Right cardiac atrium (tissue), 5 donors: ENCODE data around the gene AFG3L2. TPM values are rescaled to one million over a fixed set of nuclear protein-coding genes. Genes with fewer than 3 reads are reported as not detected.

Experiments used
- ATAC-seq, 2 donors: fragments of 200-7000 bp; cut with Tn5 transposase; one replicate each; pipeline versions ENCODE4 v1.8.0 to v1.9.1; 2020; ENCODE audit warnings: moderate library complexity in 2 of 2, mild to moderate bottlenecking in 1 of 2
- DNase-seq, 3 donors: peaks; one replicate each; pipeline ENCODE4 v3.0.0-alpha.2; 2020
- H3K27ac ChIP-seq: one replicate; pipeline ENCODE4 v1.5.1; 2013; ENCODE audit warnings: mild to moderate bottlenecking, low read length, control low read depth, moderate library complexity
- H3K27me3 ChIP-seq: one replicate; pipeline ENCODE4 v1.6.1; 2013; ENCODE audit not compliant: control insufficient read depth, insufficient read depth
- H3K4me1 ChIP-seq: one replicate; pipeline ENCODE4 v1.6.1; 2013; ENCODE audit warnings: low read length; ENCODE audit not compliant: control insufficient read depth, insufficient read depth
- H3K4me3 ChIP-seq: one replicate; pipeline ENCODE4 v1.5.1; 2013; ENCODE audit warnings: low read length, control low read depth
- H3K9me3 ChIP-seq: one replicate; pipeline ENCODE4 v1.6.1; 2013; ENCODE audit warnings: low read length; ENCODE audit not compliant: control insufficient read depth
- WGBS: extraction: QIAGEN DNeasy Blood & Tissue Kit; methylation state at CpG from one replicate; pipeline ENCODE4 v1.1.7; 2013; 5-methylcytosine and 5-hydroxymethylcytosine counted together
- intact Hi-C, 4 donors: fragments of 100-400 bp; cut with DNase I; formaldehyde crosslinking; loops; one replicate each; pipeline versions ENCODE4 v1.11.0 to v1.14.0; 2022 to 2023
- polyA plus RNA-seq: library from polyadenylated mRNA; stranded (reverse); fragments of 200-250 nt; gene quantifications from one replicate; pipeline ENCODE4 v1.2.3, GENCODE V29; 2013
- total RNA-seq, 4 donors: library from RNA; stranded (reverse); fragmentation: NEBNext Ultra II Directional; extraction: Animal tissue kit (Norgen Biotek cat#: 25700); gene quantifications; one replicate each; pipeline ENCODE4 v1.2.1, GENCODE V29; 2021
- donor health status: healthy with polysubstance abuse.
- donor health status: DM: no; HTN: yes; CAD: no.
- donor health status: DM: no; HTN: no; CAD: no.
- donor health status: DM: no; HTN: yes; CAD: no; lungs with severe emphysema.
- donor health status: DM: yes; HTN: yes; CAD: no.

The AFG3L2 gene
- total and polyA plus RNA-seq, 5 donors: 53.3 to 88.4 (median 75.9) TPM

DNA sequence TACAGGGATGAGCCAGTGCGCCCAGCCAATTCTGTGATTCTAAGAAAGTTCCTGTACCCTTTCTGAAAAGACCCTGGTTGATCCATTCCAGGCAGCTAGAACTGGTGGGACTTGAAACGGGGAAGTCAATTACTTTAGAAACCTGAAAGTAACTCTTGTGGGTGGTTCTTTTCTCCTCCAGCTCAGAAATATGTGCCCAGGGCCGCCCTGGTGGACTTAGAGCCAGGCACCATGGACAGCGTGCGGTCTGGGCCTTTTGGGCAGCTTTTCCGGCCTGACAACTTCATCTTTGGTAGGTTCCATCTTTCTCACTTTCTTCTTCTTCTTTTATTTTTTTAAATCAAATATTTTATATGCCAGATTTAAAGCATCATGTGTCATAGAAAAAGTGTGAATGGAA is 66.3 kb downstream of the AFG3L2 start:
- WGBS: 96% methylated on average over 6 of the region's 6 CpGs
- no peaks in the 10 kb centered on the region for H3K27me3 ChIP-seq
- no peaks in the 10 kb centered on the region for H3K9me3 ChIP-seq
- ATAC-seq (no peak), DNase-seq (no peak)
- no peak overlapping the region for H3K4me3 ChIP-seq
- peaks cover 4% of the 10 kb centered on the region for H3K4me1 ChIP-seq
- peak overlapping the region; percentile 3 for H3K27ac ChIP-seq
- intact Hi-C loops: loop anchor here in 1 of 4 donors (10.0 kb wide), 1 partner anchor 64 kb away; the partner anchor contains the start of gene AFG3L2

DNA sequence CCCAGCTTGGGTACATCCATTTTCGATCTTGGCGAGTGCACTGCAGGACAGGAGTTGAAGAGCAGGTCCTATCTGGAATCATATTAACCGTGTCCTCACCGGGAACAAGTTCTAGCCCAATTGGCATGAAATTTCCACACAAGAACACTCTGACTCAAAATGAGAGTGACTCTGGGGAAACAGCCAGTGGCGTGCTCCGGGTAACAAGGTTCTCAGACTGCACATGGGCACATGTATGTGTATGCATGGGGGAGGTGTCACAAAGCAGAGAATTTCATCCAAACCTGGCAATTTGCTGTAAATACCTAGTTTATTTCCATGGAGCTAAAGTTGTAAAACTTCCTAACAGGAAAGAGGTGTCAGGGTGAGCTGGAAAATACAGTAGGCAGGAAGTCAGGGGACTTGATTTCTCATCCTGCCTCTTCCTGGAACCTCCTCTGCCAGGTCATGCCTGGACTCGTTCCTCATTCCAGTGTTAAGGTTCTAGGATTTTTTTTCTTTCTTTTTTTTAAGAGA is 67.3 kb downstream of the AFG3L2 start:
- H3K27me3 ChIP-seq: no peaks in the 10 kb centered on the region
- peaks cover 4% of the 10 kb centered on the region for H3K4me1 ChIP-seq
- no peak for ATAC-seq
- no peak for DNase-seq
- peak overlapping the region; percentile 51 for H3K27ac ChIP-seq
- intact Hi-C loops: loop anchor here in 1 of 4 donors (10.0 kb wide), 1 partner anchor 65 kb away; the partner anchor contains the start of gene AFG3L2
- peak overlapping the region; percentile 82 for H3K4me3 ChIP-seq
- WGBS: 33% methylated on average over 7 of the region's 7 CpGs
- H3K9me3 ChIP-seq: no peaks in the 10 kb centered on the region

DNA sequence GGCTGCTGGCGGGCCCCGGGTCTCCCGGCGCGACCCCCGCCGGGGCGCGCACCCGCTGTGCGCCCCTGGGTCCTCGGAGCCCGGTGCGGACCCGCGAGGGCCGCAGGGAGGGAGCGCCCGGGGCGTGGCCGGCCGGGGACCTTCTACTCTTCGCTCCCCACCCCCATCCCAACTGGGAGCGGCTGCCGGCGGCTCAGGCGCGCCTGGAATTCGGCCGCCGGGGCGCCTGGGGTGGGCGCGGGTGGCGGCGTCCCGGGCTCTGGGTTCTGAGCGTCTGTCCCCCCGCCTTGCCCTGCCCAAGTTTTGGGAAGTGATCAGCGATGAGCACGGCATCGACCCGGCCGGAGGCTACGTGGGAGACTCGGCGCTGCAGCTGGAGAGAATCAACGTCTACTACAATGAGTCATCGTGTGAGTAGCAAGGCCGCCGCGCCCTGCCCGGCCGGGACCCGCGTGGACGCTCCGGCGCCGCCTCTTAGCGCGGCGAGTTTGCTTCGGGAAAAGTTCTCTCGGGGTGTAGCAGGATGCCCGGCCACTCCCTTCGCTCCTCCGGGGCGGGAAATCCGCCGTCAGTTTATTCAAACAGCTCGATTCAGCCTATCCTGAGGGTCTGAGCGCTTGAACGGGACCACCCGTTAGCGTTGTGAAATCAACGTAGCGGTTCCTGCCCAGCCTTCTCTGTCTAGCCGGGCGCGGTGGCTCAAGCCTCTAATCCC is 68.5 kb downstream of the AFG3L2 start:
- no peaks in the 10 kb centered on the region for H3K9me3 ChIP-seq
- peak; percentile 82 to 89 for ATAC-seq
- peaks cover 4% of the 10 kb centered on the region for H3K4me1 ChIP-seq
- intact Hi-C loops: no loop called here
- under 1% methylated on average over 81 of the region's 81 CpGs for WGBS
- no peaks in the 10 kb centered on the region for H3K27me3 ChIP-seq
- H3K27ac ChIP-seq: peak overlapping the region; percentile 97
- peak overlapping the region; percentile 82 for H3K4me3 ChIP-seq
- peak; percentile 94 to 96 (median 95) for DNase-seq

DNA sequence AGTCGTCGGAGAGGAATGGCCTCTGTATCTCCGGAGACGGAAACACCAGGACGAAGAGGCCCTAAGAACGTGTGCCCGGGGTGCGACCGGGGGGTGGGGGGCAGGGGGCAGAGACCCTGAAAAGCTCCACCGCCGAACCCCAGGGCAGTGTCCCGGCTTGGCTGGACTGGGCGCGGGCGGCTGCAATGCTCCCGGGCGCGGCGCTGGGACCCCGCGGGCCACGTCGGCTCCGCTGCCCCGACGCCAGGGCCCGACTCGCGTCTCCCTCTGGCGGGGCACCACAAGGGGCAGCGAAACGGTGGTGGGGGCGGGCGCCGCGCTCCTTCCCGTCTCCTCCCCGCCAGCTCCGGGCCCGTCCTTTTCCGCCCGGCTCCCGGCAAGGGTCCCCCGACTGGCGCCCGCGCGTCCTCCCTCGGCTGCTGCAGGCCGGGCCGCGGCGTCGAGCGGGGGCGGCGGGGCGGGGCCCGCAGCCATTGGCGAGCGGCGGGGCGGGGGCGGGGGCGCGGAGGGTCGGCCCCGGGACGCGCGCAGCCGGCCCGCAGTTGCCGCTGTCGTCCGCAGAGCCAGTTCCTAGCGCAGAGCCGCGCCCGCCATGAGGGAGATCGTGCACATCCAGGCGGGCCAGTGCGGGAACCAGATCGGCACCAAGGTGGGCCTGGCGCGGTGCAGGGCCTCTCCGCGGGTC is 69.2 kb downstream of the AFG3L2 start, which contains the start of gene TUBB6:
Gene TUBB6 (plus strand): TSS at position 541 of the 685 bp plus-strand sequence. CDS start 52 bp downstream, at position 593.
- DNase-seq (peak; percentile 90 to 94 (median 93)), ATAC-seq (peak; percentile 79 to 81)
- Histone ChIP-seq H3K4me3 (peak within 1 kb of the TSS; percentile 82), H3K9me3 (no peaks in the 10 kb centered on the region), H3K27me3 (no peaks in the 10 kb centered on the region), H3K4me1 (peaks cover 4% of the 10 kb centered on the region), H3K27ac (peak within 1 kb of the TSS; percentile 97)
- under 1% methylated on average over 88 of the region's 88 CpGs for WGBS
- intact Hi-C loops: no loop called here

DNA sequence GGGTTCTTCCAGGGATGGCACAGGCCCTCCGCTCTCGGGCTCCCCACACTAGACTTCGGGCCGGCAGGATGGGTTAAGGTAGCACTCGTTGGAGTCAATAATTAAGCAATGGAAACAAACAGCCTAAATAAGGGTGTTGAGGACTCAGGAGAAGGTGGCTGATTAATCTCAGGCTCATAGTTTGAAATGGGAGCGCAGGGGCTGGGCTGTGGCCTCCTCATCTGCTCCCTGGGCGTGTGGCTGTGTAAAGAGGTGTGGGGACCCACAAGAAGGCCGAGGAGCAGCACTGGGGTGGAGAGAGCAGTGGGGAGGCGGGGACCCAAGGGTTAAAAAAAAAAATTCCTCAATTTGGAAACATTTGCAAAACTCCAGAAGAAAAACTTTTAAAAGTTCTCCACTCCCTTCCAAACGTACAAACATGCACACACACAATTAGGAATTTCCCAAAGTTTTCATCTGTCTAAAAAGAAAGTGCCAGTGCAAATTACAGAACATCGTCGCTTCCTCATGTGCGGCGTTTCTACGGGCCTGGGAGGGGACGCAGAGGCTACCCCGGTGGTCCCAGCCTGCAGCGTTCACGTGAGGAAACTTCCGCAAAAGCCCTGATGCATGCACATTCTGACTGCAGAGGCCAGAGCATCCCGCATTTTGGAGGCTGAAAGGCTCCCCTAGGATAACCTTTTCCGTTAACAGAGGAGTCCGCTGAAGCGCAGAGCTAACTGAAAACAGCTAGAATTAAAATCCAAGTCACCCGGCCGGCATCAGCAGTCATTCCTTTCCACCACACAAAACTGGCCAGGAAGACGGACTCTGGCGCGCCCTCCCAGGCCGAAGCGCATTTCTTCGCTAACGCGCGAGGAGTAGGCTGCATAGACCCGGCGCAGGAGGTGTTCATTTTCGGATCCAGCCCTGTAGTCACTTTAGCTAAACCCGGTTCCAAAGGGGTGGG is 70.0 kb downstream of the AFG3L2 start:
- peak overlapping the region; percentile 93 for H3K27ac ChIP-seq
- WGBS: 21% methylated on average over 39 of the region's 39 CpGs
- peak; percentile 72 to 88 (median 84) for DNase-seq
- H3K27me3 ChIP-seq: no peaks in the 10 kb centered on the region
- peak; percentile 52 to 55 for ATAC-seq
- no peaks in the 10 kb centered on the region for H3K9me3 ChIP-seq
- peak overlapping the region; percentile 82 for H3K4me3 ChIP-seq
- H3K4me1 ChIP-seq: peaks cover 4% of the 10 kb centered on the region
- intact Hi-C loops: no loop called here

DNA sequence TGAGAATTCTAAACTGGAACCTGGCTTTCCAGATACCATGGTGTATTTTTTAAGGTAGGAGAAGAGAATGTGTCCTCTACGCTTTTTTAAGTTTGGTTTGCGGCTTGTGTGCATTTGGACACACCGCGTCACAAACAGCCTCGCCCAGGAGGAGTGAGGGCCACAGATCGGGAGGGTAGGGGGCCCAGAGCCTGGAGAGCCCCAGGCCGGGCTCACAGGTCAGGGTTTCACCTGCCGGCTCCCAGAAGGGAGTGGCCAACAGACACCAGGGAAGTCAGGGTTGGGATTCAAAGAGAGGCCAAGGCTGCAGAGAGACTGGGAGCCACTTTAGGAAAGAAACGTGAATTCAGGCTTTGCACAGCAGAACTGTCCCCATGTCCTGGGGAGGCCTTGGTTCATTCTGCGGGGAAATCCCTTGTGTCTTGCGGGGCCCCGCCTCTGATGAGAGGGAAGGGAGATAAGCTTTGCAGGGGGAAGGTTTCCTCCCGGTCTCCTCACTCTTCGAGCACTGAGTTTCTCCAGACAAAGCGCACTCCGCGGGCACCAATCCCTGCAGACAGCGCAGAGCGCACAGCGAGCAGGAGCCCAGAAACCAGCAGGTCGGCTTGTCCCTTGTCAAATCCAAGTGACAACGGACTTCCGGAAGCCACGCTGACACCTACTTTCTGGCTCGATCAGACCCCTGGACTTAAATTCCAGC is 70.9 kb downstream of the AFG3L2 start:
- 65% methylated on average over 25 of the region's 25 CpGs for WGBS
- Histone ChIP-seq H3K27me3 (no peaks in the 10 kb centered on the region), H3K27ac (no peak overlapping the region), H3K9me3 (no peaks in the 10 kb centered on the region), H3K4me3 (no peak overlapping the region), H3K4me1 (peaks cover 4% of the 10 kb centered on the region)
- DNase-seq (no peak), ATAC-seq (no peak)
- intact Hi-C loops: no loop called here

DNA sequence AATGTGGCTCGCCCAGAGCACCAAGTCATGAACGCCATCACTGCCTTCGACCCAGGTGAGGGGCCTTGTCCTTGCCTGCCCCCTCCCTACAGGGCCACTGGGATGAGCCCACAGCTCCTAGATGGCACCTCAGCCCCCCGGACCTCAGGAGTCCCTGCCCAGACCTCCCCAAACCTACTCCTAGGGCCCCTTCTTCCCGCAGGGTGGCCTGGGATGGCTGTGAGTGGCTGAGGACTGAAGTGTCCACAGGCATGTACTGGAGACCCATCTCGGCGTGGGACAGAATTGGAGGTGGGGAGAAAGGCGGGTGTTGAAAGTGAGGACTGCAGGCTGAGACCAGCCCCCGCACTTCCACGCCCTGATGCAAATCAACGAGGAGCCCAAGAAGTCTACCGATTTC is 71.8 kb downstream of the AFG3L2 start:
- Histone ChIP-seq H3K4me3 (no peak overlapping the region), H3K9me3 (no peaks in the 10 kb centered on the region), H3K27me3 (no peaks in the 10 kb centered on the region), H3K4me1 (peaks cover 2% of the 10 kb centered on the region), H3K27ac (no peak overlapping the region)
- ATAC-seq (no peak), DNase-seq (no peak)
- intact Hi-C loops: no loop called here
- WGBS: 91% methylated on average over 12 of the region's 12 CpGs

DNA sequence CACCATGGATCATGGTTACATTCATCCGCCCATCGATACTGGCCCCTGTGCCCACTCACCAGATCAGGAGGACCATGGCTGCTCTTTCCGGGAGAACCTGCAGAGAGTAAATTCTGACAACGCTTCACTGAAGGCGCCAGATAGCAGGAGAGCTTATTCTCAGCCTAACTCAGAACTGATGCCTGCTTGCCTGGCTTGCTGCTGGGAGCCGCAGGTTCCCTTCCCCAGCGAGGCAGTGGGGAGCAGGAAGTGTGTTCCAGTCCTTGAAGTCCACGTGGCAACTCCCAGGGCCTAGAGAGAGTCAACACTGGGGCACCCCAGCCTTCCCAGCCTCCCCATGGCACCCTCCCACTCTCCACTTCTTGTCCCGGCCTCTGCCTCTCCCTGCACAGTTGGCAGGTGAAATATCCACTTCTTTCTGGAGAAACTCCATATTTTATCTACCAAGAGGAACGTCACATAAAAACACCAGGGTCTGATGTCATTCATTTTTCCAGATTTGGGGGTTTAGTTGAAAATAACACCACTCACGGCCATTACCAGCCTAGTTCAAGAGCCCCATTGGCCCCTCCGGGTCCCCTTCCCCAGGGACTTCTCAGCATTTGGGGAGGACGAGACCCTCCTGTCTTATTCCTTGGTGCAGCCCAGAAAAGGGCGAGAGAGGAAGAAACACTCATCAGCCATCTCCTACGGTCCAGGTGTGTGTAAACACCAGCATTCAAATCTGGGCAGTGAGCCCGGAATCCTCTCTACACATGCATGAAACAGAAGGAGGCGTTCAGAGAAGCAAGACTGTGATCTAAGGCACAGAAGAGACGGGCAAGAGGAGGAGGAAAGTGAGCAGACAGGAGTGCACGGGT is 72.4 kb downstream of the AFG3L2 start:
- H3K9me3 ChIP-seq: no peaks in the 10 kb centered on the region
- WGBS: 81% methylated on average over 19 of the region's 19 CpGs
- H3K4me1 ChIP-seq: peaks cover 2% of the 10 kb centered on the region
- H3K27me3 ChIP-seq: no peaks in the 10 kb centered on the region
- no peak for DNase-seq
- H3K27ac ChIP-seq: no peak overlapping the region
- H3K4me3 ChIP-seq: no peak overlapping the region
- intact Hi-C loops: no loop called here
- ATAC-seq: no peak

DNA sequence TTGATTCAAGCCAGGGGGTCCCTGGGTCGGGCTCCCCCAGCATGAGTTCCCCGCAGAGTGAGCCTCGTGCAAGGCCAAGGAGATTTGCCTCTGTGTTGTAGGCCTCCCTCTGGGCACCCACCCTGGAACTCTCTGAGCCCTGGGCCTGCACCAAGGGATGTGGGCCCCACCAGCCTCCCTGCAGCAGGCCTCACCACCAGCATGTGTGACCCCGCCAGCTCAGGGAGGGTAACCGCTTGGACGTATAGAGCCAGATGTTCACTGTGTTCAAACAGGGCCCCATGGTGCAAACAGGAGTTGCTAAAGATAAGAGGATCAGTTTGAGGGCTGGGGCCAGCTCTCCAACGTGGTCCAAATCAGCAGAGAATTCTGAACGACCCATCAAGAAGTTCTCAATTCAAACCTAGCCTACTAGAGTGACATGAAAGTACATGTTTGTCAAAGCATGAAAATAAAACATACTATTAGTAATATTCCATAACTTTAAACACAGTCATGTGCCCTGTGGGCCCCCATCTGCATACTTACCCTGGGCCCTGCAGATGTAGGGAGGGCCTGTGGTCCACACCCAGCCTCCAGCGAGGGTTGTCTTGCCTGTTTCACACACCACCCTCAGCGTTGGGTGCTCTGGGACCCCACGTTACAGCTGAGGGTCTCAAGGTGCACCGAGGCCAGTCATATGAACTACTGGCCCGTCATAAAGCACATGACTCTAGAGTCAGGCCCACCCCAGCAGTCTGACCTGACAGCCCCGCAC is 74.5 kb downstream of the AFG3L2 start:
- intact Hi-C loops: no loop called here
- 86% methylated on average over 14 of the region's 14 CpGs for WGBS
- Histone ChIP-seq H3K27me3 (no peaks in the 10 kb centered on the region), H3K27ac (no peak overlapping the region), H3K4me1 (peaks cover 2% of the 10 kb centered on the region), H3K4me3 (no peak overlapping the region), H3K9me3 (no peaks in the 10 kb centered on the region)
- ATAC-seq: no peak
- DNase-seq: no peak
